GM19351 (cell line): ENCODE measurements around the gene SURF1.

Experiments
- ATAC-seq: cut with Tn5 transposase; IDR thresholded peaks from one replicate; pipeline ENCODE4 v1.9.1; 2021; ENCODE audit warnings: mild to moderate bottlenecking, moderate library complexity; ENCODE audit not compliant: unreplicated experiment

Gene SURF1

GRCh38 chr9:133366435-133366834 is 10.1 kb upstream of the SURF1 start:
- ATAC-seq: no peak

DNA sequence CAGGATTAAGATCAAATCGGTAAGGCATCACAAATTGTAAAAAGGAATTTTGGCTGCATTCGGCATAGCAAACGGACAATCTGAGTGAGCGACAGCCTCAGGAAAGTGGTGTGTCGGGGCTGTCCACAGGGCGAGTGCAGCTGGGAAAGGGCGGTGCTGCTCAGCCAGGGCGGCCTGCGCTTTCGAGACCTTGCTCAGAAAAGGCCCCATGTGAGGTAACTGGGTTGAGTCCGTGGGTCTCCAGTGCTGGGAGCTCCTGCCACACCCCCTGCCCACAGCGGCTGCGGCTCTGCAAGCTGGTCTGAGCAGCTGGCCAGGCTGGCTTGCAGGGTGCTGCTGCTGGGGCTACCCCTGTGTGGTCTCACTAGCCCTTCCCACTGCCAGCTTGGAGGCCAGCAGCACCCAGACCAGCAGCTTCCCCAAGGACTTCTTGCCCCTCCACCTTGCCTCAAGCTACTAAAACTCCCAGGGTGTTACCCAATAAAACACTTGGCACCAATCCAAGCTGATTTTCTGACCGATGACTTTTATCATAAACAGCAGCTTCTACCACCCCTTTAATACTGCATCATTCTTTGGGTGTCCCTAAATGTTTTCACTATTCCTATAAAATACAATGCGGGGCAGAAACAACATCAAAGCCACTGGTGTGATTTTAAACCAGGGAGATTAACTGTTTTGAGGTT is 6.2 kb upstream of the SURF1 start:
- ATAC-seq: no peak

GRCh38 chr9:133361507-133362092 is 5.3 kb upstream of the SURF1 start:
- no peak for ATAC-seq

DNA sequence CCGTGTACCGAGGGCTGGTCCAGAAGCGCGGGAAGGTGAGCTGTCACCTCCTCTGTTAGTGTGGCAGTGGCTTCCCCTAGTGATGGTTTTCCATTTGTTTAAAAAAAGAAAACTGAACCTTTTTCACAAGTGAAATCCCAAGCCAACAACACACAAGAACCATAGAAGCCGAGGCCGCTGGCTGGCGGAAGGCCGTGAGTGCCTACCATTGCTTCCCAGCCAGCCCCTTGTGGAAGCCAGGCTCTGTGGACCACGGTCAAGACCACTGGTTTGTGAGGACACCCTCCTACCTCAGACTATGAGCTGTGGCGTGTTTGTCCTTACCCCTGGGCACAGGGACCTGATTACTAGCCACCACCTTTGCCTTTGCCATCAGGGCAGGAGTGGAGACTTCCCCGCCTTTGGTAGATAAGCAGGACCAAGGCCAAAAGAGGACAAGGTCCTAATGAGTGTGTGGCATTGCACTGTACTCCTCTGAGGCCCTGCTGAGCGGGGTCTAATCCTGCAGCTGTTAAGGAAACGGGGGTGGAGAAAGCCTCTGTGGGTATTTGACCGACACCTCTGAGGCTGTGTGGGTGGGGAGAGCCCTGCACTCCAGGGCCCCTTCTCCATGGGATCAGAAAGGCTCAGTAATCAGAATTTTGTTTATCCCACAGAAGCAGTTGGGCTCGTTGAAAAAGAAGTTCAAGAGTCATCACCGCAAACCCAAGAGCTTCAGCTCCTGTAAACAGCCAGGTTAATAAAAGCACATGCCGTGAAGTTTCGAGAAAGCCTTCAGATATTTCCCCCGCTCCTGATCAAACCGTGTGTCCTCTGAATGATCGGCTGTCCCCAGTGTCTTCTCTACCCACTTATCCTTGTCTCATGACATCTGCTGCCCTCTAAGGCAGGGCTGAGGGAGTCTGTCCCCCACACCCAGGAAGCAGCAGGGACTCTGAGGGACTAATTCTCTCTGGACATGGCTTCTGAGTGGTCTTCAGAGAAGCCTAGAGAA is 4.4 kb upstream of the SURF1 start:
- ATAC-seq: no peak

- ATAC-seq: no peak
Observed at GRCh38 chr9:133359399-133360175, 3.3 kb upstream of the SURF1 start.

GRCh38 chr9:133357656-133358055 is 1.4 kb upstream of the SURF1 start:
- no peak for ATAC-seq

GRCh38 chr9:133355881-133356357 is 368 bp downstream of the SURF1 start:
- peak; percentile 23 for ATAC-seq

GRCh38 chr9:133354766-133355165 is 1.5 kb downstream of the SURF1 start:
- no peak for ATAC-seq

DNA sequence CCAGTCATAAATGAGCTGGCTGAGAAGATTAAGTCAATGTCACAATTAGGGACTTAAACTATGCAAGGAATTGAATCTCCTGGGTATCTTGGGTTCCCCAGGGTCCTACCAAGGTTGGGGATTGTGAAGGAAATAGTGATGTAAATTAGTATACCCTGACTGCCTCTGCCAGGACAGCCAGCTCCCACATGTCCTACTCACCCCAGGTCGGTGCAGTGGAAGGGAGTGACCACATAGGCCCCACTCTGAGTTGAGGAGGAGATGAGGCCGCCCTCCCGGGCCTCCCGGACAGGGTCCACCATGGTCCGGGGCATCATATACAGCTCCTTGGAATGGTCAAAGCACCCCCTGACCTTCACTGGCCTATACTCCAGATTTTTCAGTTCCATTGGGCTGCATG is 2.7 kb downstream of the SURF1 start:
- no peak for ATAC-seq

DNA sequence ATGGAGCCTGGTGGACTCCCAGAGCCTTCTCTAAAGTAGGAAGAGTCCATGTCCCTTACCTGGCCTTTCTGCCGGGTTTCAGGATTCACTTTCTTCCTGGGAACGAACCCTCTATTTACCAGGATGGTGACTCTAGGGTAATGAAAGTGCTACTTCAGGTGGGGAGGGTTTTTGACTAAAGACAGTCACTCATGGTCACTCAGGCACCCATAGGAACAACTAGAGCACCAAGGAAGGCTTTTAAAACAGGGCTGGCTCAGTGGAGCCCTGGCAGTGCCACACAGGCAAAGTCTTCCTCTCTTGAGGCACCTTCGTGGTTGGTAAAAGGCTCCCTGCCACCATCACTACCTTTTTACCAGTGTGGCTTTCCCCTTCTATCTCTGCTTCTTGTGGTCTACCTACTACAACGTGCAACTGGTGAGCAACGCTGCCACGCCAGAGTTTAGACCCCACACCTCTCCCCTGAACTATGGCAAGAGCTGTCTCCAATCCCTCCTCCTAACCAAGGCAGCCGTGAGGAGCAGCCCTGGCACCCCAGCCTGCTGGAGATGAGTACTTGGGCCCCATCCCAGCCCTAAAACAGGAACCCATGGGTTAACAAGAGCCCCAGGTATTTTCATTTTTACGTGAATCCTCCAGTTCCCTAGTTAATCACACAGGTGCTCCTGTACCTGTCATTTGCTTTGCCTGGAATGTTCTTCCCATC is 3.5 kb downstream of the SURF1 start:
- ATAC-seq: no peak

GRCh38 chr9:133351908-133352634 is 4.2 kb downstream of the SURF1 start:
- ATAC-seq: no peak

DNA sequence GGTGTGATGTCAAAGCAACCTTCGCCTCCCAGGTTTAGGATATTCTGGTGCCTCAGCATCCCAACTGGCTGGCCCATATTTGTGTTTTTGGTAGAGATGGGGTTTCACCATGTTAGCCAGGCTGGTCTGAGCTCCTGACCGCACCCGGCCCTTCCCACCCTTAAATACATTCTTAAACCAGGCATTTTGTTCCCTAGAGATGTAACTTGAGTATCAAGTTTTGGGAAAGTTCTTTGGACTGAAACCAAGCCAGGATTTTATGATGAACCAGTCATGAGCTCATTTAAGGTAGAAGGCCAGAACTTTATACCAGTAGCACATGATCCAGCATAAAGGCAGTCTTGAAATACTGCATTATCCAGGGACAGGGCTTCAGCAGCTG is 4.8 kb downstream of the SURF1 start:
- ATAC-seq: no peak

- ATAC-seq: no peak
Observed at GRCh38 chr9:133349965-133350616, 6.2 kb downstream of the SURF1 start.

DNA sequence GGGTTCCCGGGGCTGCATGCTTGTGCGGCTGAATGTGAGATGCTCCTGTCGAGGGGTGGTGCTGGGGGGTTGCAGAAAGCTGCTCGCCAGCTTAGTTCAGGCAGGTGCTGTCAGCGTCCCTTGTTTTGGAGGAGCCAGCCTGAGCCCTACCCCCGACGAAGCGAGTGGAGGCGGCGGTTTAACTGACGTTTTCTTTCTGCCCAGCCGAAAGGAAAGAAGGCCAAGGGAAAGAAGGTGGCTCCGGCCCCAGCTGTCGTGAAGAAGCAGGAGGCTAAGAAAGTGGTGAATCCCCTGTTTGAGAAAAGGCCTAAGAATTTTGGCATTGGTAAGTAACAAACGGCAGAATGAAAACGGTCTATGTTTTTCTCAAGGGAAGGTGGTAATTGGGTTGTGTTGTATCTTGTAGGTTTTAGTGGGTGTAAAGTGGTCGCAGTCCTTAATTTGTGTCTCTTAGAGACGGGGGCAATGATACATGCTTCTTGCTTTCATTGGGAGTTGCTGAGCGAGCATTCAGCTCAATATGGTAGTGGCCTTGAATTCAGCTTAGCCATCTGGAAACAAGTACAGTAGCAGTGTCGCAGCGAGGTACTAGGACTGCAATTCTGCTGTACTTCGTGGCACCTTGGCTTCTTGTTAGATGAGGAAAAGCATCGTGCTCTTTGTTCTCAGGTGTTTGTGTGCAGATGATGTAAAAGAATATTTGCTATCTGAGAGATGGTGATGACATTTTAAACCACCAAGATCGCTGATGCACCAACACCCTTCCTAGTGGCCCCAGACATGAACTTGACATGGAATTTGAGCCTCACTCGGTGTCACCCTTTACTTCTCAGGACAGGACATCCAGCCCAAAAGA is 7.3 kb downstream of the SURF1 start:
- no peak for ATAC-seq

GRCh38 chr9:133347985-133348717 is 8.1 kb downstream of the SURF1 start, which contains the start of the genes MED22 and RPL7A:
TSS of gene MED22 (minus strand) at chr9:133348131. CDS start at chr9:133346662, 1,469 bp downstream.
TSS of gene RPL7A (plus strand) at chr9:133348218. CDS start at chr9:133348244, 26 bp downstream.
- ATAC-seq: peak; percentile 72

- peak; percentile 35 for ATAC-seq
Observed at GRCh38 chr9:133347515-133347984, 8.7 kb downstream of the SURF1 start.
